Endothelial cell of umbilical vein (primary cell): ENCODE data around the gene PPP1R13L. TPM values are rescaled to one million over a fixed set of nuclear protein-coding genes. Genes with fewer than 3 reads are reported as not detected.

Experiments used
- BruUV-seq: library from RNA; stranded (reverse); fragments of 400-500 nt; replicated peaks from 2 replicates; lab custom pipeline; 2021; lab: Mats Ljungman, UMichigan
- CTCF ChIA-PET: fragments of 300-600, 350-600 bp; sonication (Branson Sonifier 250); formaldehyde crosslinking; loops from one replicate; lab custom pipeline; 2021; ENCODE audit warnings: antibody characterized with exemption, inconsistent platforms; lab: Charles Lee
- POLR2A ChIA-PET: fragments of 300-600, 350-600 bp; sonication (Branson Sonifier 250); formaldehyde crosslinking; loops from one replicate; lab custom pipeline; 2021; ENCODE audit warnings: antibody characterized with exemption, inconsistent platforms; lab: Charles Lee
- DNase-seq: peaks from one replicate; pipeline ENCODE4 v3.0.0-alpha.2; 2011; ENCODE audit warnings: low read depth, low spot score
- FAIRE-seq: peaks from 2 replicates; lab custom pipeline; 2011; peaks lifted over from hg19 to GRCh38; lab: Jason Lieb, UNC
- H2AFZ ChIP-seq: 2 replicates; pipeline ENCODE4 v1.6.0; 2012; ENCODE audit warnings: low read depth, low read length, control low read depth, inconsistent platforms
- H3K27ac ChIP-seq: 2 replicates; pipeline ENCODE4 v1.5.1; 2011; ENCODE audit warnings: low read depth, mild to moderate bottlenecking, control low read depth, low read length, moderate library complexity; ENCODE audit not compliant: insufficient read depth
- H3K27me3 ChIP-seq, 2 experiments: 2 replicates each; pipeline versions ENCODE4 v1.6.0 to v1.6.1; 2011; ENCODE audit warnings: low read length in 2 of 2, mixed read lengths in 1 of 2; ENCODE audit not compliant: control insufficient read depth in 2 of 2, insufficient read depth in 2 of 2
- H3K36me3 ChIP-seq, 2 experiments: 2 replicates in 1 of 2; 3 replicates in 1 of 2; pipeline ENCODE4 v1.5.1; 2011; ENCODE audit warnings: low read length in 2 of 2, mild to moderate bottlenecking in 1 of 2, moderate library complexity in 1 of 2; ENCODE audit not compliant: control insufficient read depth in 2 of 2, insufficient read depth in 2 of 2; ENCODE audit errors: extremely low read depth in 1 of 2
- H3K4me1 ChIP-seq: 3 replicates; pipeline ENCODE4 v1.5.1; 2011; ENCODE audit warnings: mild to moderate bottlenecking, low read length; ENCODE audit not compliant: control insufficient read depth, insufficient read depth; ENCODE audit errors: extremely low read depth
- H3K4me2 ChIP-seq: 2 replicates; pipeline ENCODE4 v1.6.1; 2011; ENCODE audit warnings: low read length, control low read depth, mixed read lengths; ENCODE audit not compliant: insufficient read depth
- H3K4me3 ChIP-seq, 3 experiments: fragments of 200-600 bp in 1 of 3; sonication (generic), shearing (Covaris generic) in 1 of 3; replicated peaks in 1 of 3; 2 replicates each; pipeline ENCODE4 v1.5.1; 2011 to 2016; ENCODE audit warnings: control low read depth in 3 of 3, low read length in 3 of 3, mild to moderate bottlenecking in 2 of 3, inconsistent platforms in 1 of 3, low read depth in 1 of 3, moderate library complexity in 1 of 3; ENCODE audit not compliant: insufficient read depth in 1 of 3
- H3K79me2 ChIP-seq: 2 replicates; pipeline ENCODE4 v1.6.0; 2012; ENCODE audit warnings: low read length, inconsistent platforms; ENCODE audit not compliant: control insufficient read depth, insufficient read depth
- H3K9ac ChIP-seq: replicated peaks from 2 replicates; pipeline ENCODE3; 2011; ENCODE audit warnings: low read length, control low read depth; ENCODE audit not compliant: insufficient read depth; ENCODE audit errors: extremely low read depth
- H3K9me1 ChIP-seq: replicated peaks from 3 replicates; pipeline ENCODE4 v1.6.0; 2011; ENCODE audit warnings: mild to moderate bottlenecking, low read length; ENCODE audit not compliant: control insufficient read depth, insufficient read depth; ENCODE audit errors: extremely low read depth
- H3K9me3 ChIP-seq: replicated peaks from 2 replicates; pipeline ENCODE4 v1.5.1; 2012; ENCODE audit warnings: low read length, inconsistent platforms; ENCODE audit not compliant: control insufficient read depth, insufficient read depth
- H4K20me1 ChIP-seq: replicated peaks from 2 replicates; pipeline ENCODE3; 2011; ENCODE audit warnings: mild to moderate bottlenecking, low read length; ENCODE audit not compliant: control insufficient read depth, insufficient read depth; ENCODE audit errors: extremely low read depth
- EZH2 ChIP-seq: IDR thresholded peaks from 2 replicates; pipeline ENCODE4 v1.6.1; 2012; ENCODE audit warnings: borderline replicate concordance, low read depth, mild to moderate bottlenecking, moderate library complexity, low read length, inconsistent platforms; ENCODE audit not compliant: severe bottlenecking
- FOS ChIP-seq: IDR thresholded peaks from 2 replicates; pipeline ENCODE4 v1.6.1; 2011; ENCODE audit warnings: mild to moderate bottlenecking, low read length, moderate library complexity, borderline replicate concordance; ENCODE audit not compliant: insufficient read depth
- GATA2 ChIP-seq: IDR thresholded peaks from 2 replicates; pipeline ENCODE4 v1.7.0; 2011; ENCODE audit warnings: low read depth, mild to moderate bottlenecking, moderate library complexity, mixed read lengths, low read length; ENCODE audit not compliant: insufficient read length, insufficient read depth
- JUN ChIP-seq: IDR thresholded peaks from 2 replicates; pipeline ENCODE4 v1.6.1; 2011; ENCODE audit warnings: borderline replicate concordance, low read depth; ENCODE audit not compliant: insufficient read length, insufficient read depth
- MYC ChIP-seq: IDR thresholded peaks from one replicate; pipeline ENCODE4 v1.6.1; 2011; ENCODE audit warnings: mild to moderate bottlenecking, low read depth, low read length
- POLR2A ChIP-seq: IDR thresholded peaks from 2 replicates; pipeline ENCODE4 v1.6.1; 2012; ENCODE audit warnings: low read depth, mild to moderate bottlenecking, control low read depth, low read length
- POLR2AphosphoS5 ChIP-seq: IDR thresholded peaks from 2 replicates; pipeline ENCODE4 v1.6.1; 2012; ENCODE audit warnings: low read depth, mild to moderate bottlenecking, control low read depth, low read length, moderate library complexity; ENCODE audit not compliant: insufficient read depth
- dilution Hi-C: fragments of 300-500 bp; cut with MboI; formaldehyde crosslinking; loops from one replicate; pipeline ENCODE4 v1.15.0; 2019; ENCODE audit warnings: low sequenced_read_pairs; ENCODE audit not compliant: extremely low pct_ligation_motif_present
- intact Hi-C: fragments of 100-400 bp; cut with micrococcal nuclease; formaldehyde crosslinking; loops from one replicate; pipeline ENCODE4 v1.10.0; 2022
- polyA plus RNA-seq, 4 experiments: library from polyadenylated mRNA; depleted of rRNA in 3 of 4; stranded (reverse) in 3 of 4; unstranded in 1 of 4; fragments of >200 nt; gene quantifications; 2 replicates each; pipeline versions ENCODE4 v1.2.1 to v1.2.3, GENCODE V29; 2011 to 2012; ENCODE audit warnings: missing spikeins in 1 of 4
- total RNA-seq: library from RNA; stranded (reverse); gene quantifications from 2 replicates; pipeline ENCODE4 v1.2.3, GENCODE V29; 2021
- TF ChIP-seq, protein P1 (sequence below), 2 donors: IDR thresholded peaks; 1 replicate in 1 of 2; 2 replicates in 1 of 2; pipeline ENCODE4 v1.5.1; 2011; ENCODE audit warnings: low read length in 2 of 2, mild to moderate bottlenecking in 2 of 2, moderate library complexity in 2 of 2, control low read depth in 1 of 2, inconsistent platforms in 1 of 2, low read depth in 1 of 2; ENCODE audit not compliant: insufficient read depth in 1 of 2; ENCODE audit errors: extremely low read depth in 1 of 2
- TF ChIP-seq, protein P2 (sequence below): IDR thresholded peaks from 2 replicates; pipeline ENCODE4 v1.6.1; 2011; ENCODE audit not compliant: insufficient read depth, insufficient read length

The PPP1R13L gene
- total and polyA plus RNA-seq, 2 donors (not counting 3 experiments of a cell fraction or from before 2014, with no cell fraction given), result 28.5 to 77.4 TPM

DNA sequence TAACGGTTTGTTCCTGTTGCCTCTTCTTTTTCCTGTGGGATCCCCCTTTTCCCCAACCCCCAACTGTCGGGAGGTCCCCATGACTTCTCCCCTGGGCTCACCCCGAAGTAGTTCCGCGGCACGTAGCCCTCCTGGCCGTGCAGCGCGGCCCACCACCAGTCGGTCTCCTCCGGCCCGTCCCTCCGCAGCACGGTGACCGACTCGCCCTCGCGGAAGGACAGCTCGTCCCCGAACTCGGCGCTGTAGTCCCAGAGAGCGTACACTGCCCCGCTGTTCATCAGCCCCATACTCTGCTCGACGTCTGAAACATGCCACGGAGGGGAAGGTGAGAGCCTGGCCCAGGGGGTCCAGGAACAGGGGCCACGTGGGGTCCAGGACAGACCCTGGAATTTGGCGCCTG is 22.4 kb downstream of the PPP1R13L start:
- TF ChIP-seq GATA2, result no peak
- TF ChIP-seq POLR2AphosphoS5, result no peak
- TF ChIP-seq JUN, result no peak
- no peak for TF ChIP-seq FOS
- TF ChIP-seq POLR2A, result no peak
- TF ChIP-seq, protein P1, sequence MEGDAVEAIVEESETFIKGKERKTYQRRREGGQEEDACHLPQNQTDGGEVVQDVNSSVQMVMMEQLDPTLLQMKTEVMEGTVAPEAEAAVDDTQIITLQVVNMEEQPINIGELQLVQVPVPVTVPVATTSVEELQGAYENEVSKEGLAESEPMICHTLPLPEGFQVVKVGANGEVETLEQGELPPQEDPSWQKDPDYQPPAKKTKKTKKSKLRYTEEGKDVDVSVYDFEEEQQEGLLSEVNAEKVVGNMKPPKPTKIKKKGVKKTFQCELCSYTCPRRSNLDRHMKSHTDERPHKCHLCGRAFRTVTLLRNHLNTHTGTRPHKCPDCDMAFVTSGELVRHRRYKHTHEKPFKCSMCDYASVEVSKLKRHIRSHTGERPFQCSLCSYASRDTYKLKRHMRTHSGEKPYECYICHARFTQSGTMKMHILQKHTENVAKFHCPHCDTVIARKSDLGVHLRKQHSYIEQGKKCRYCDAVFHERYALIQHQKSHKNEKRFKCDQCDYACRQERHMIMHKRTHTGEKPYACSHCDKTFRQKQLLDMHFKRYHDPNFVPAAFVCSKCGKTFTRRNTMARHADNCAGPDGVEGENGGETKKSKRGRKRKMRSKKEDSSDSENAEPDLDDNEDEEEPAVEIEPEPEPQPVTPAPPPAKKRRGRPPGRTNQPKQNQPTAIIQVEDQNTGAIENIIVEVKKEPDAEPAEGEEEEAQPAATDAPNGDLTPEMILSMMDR (IDR thresholded peaks at IDR 0.05; ENCODE audit: extremely low read depth in 1 of 2, insufficient read depth in 1 of 2, low read depth in 1 of 2, low read length in 2 of 2), result no peak
- no peak for TF ChIP-seq MYC
- TF ChIP-seq, protein P2, sequence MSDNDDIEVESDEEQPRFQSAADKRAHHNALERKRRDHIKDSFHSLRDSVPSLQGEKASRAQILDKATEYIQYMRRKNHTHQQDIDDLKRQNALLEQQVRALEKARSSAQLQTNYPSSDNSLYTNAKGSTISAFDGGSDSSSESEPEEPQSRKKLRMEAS, result no peak
- TF ChIP-seq EZH2, result no peak
- FAIRE-seq (no peak), DNase-seq (no peak)
- ChIA-PET POLR2A (no interaction called here), CTCF (no interaction called here)
- Histone ChIP-seq H3K27me3 (peaks cover 0 to 3% of the 10 kb centered on the region in 2 experiments), H4K20me1 (no peaks in the 10 kb centered on the region), H3K4me3 (no peak overlapping the region), H3K9me3 (no peaks in the 10 kb centered on the region), H3K4me1 (peaks cover 8% of the 10 kb centered on the region), H3K9ac (no peak overlapping the region), H2AFZ (no peak overlapping the region), H3K27ac (no peak overlapping the region), H3K79me2 (no peaks in the 10 kb centered on the region), H3K4me2 (no peak overlapping the region), H3K9me1 (no peaks in the 10 kb centered on the region), H3K36me3 (no peaks in the 10 kb centered on the region)
- BruUV-seq, result no TSS peak
- intact Hi-C loops, result no loop called here
- dilution Hi-C loops, result no loop called here
